Gastrocnemius medialis (tissue), 4 donors: ENCODE measurements around the gene RRP8. TPM values are rescaled to one million over a fixed set of nuclear protein-coding genes. Genes with fewer than 3 reads are reported as not detected.

Source experiments
- ATAC-seq, 2 donors: fragments of 150-250 bp; one replicate each; pipeline ENCODE4 v1.9.1; 2016
- DNase-seq, 2 donors: peaks; one replicate each; pipeline ENCODE4 v3.0.0-alpha.2; 2019
- H3K27ac ChIP-seq, 4 donors: fragments of 200-600 bp; sonication (generic); 1 replicate in 1 of 4; 2 replicates in 3 of 4; pipeline ENCODE4 v1.5.1; 2016 to 2018; ENCODE audit warnings: mild to moderate bottlenecking in 2 of 4, moderate library complexity in 1 of 4
- H3K27me3 ChIP-seq, 3 donors: fragments of 200-600 bp; sonication (generic) in 2 of 3; 1 replicate in 1 of 3; 2 replicates in 2 of 3; pipeline versions ENCODE4 v1.5.1 to v1.6.0; 2016 to 2019; ENCODE audit warnings: mild to moderate bottlenecking in 1 of 3, moderate library complexity in 1 of 3
- H3K36me3 ChIP-seq, 2 donors: fragments of 200-600 bp; sonication (generic) in 1 of 2; one replicate each; pipeline ENCODE4 v1.5.1; 2017 to 2018
- H3K4me1 ChIP-seq, 2 donors: fragments of 200-600 bp; sonication (generic) in 1 of 2; one replicate each; pipeline ENCODE4 v1.5.1; 2016 to 2017; ENCODE audit warnings: mild to moderate bottlenecking in 2 of 2
- H3K4me3 ChIP-seq, 4 donors: fragments of 200-600 bp; sonication (generic) in 3 of 4; 1 replicate in 1 of 4; 2 replicates in 3 of 4; pipeline ENCODE4 v1.5.1; 2016 to 2019; ENCODE audit warnings: mild to moderate bottlenecking in 2 of 4
- H3K9me3 ChIP-seq, 3 donors: fragments of 200-600 bp; sonication (generic) in 2 of 3; 1 replicate in 1 of 3; 2 replicates in 2 of 3; pipeline ENCODE4 v1.5.1; 2016 to 2019
- POLR2A ChIP-seq, 2 donors: fragments of 450-650 bp; IDR thresholded peaks; one replicate each; pipeline ENCODE4 v1.6.1; 2017; ENCODE audit warnings: antibody characterized with exemption in 2 of 2, mild to moderate bottlenecking in 2 of 2, moderate library complexity in 2 of 2
- in situ Hi-C, 4 donors: fragments of 200-750 bp; cut with MboI; loops; one replicate each; pipeline versions ENCODE4 v1.15.0 to v1.8.0; 2017; ENCODE audit warnings: low sequenced_read_pairs in 4 of 4
- intact Hi-C: fragments of 100-400 bp; cut with DNase I; formaldehyde crosslinking; loops from one replicate; pipeline ENCODE4 v1.15.1; 2023; ENCODE audit warnings: low total_unique reads
- total RNA-seq, 4 donors: library from RNA; depleted of rRNA; stranded (reverse); fragments of >200 nt; gene quantifications; one replicate each; pipeline versions ENCODE4 v1.1.0 to v1.2.3, GENCODE V29; 2016
- TF ChIP-seq, protein P1 (sequence below), 5 experiments: fragments of 450-650 bp in 3 of 5; fragments of 200-600 bp in 2 of 5; sonication (generic) in 2 of 5; IDR thresholded peaks in 4 of 5; conservative IDR thresholded peaks in 1 of 5; 1 replicate in 4 of 5; 2 replicates in 1 of 5; pipeline ENCODE4 v1.5.1; 2016 to 2019; ENCODE audit warnings: antibody characterized with exemption in 5 of 5, mild to moderate bottlenecking in 3 of 5, moderate library complexity in 3 of 5

The RRP8 gene
- total RNA-seq, 4 donors from 2014 or later: 10.9 to 25.7 (median 14.9) TPM

DNA sequence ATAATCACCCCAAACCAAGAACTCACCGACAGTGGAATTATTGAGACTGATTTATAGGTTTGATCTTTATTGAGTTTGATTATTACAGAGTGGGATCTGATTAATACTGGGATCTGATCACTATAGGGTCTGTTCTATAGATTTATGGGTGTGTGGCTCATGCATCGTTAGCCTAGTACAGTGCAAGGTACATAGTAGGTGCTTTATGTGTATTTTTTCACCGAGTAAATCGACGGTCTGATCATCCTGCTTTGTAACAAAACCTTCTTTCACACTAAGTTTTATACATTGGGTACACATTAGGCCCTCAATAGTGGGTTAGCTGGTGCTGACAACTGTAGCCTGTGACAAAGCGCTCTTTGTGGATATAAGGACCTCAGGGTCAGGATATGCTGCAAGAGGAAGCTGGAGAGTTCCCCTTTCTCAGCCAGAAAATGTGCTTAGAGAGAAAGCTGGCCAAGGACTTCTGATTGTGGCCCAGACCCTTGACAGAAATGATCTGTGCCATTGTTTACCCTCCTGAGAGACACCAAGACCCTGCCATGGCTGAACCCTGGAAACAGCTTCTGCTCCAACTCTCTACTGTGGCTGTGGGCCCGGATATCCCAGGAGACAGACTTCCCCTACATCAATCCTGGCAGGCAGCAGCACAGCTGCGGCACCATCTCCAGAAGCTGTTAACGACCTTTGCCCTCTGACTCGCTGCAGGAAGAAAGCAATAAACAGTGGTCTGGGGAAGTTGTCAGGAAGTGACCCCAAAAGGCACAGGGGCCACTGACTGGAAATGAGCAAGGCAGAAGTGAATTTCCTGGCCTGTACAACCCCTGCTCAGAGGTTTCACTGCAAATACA, 31.9 kb upstream of the RRP8 start:
- peak overlapping the region; percentile 39 to 52 (median 47) for H3K27ac ChIP-seq
- H3K4me3 ChIP-seq: no peak overlapping the region
- ATAC-seq: peak; percentile 50 to 56
- no peak for DNase-seq
- peaks cover 14 to 44% of the 10 kb centered on the region in 2 donors for H3K4me1 ChIP-seq
- H3K9me3 ChIP-seq: no peaks in the 10 kb centered on the region
- in situ Hi-C loops: no loop called here
- intact Hi-C loops: no loop called here
- no peaks in the 10 kb centered on the region for H3K27me3 ChIP-seq
- TF ChIP-seq POLR2A (IDR thresholded peaks at IDR 0.05): no peak
- TF ChIP-seq, protein P1, sequence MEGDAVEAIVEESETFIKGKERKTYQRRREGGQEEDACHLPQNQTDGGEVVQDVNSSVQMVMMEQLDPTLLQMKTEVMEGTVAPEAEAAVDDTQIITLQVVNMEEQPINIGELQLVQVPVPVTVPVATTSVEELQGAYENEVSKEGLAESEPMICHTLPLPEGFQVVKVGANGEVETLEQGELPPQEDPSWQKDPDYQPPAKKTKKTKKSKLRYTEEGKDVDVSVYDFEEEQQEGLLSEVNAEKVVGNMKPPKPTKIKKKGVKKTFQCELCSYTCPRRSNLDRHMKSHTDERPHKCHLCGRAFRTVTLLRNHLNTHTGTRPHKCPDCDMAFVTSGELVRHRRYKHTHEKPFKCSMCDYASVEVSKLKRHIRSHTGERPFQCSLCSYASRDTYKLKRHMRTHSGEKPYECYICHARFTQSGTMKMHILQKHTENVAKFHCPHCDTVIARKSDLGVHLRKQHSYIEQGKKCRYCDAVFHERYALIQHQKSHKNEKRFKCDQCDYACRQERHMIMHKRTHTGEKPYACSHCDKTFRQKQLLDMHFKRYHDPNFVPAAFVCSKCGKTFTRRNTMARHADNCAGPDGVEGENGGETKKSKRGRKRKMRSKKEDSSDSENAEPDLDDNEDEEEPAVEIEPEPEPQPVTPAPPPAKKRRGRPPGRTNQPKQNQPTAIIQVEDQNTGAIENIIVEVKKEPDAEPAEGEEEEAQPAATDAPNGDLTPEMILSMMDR (IDR thresholded peaks at IDR 0.05 in 4 of 5, conservative IDR thresholded peaks at IDR 0.05 in 1 of 5): no peak
- H3K36me3 ChIP-seq: no peaks in the 10 kb centered on the region

DNA sequence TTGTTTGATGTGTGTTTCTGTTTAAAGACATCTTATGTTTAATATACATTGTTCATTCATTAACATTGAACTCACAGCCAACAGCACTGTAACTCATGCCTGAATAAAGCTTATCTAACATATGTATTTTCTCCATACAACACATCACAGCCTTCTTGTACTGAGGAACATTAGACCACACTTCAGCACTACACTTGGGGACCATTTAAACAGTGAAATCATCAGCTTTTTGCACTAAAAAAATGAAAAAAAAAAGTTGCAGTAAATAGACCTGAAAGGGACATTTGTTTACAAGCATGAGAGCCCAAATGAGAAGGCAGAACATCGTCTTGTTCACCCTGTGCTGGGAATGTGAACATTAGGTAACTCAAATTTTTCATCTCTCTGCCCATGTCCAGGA, 31.1 kb upstream of the RRP8 start:
- Histone ChIP-seq H3K36me3 (no peaks in the 10 kb centered on the region), H3K4me3 (no peak overlapping the region), H3K27me3 (no peaks in the 10 kb centered on the region), H3K4me1 (peaks cover 14 to 44% of the 10 kb centered on the region in 2 donors), H3K9me3 (no peaks in the 10 kb centered on the region), H3K27ac (peak overlapping the region in 3 of 4 donors; percentile 39 to 52 (median 47))
- TF ChIP-seq, protein P1 (IDR thresholded peaks at IDR 0.05 in 4 of 5, conservative IDR thresholded peaks at IDR 0.05 in 1 of 5): no peak
- TF ChIP-seq POLR2A (IDR thresholded peaks at IDR 0.05): no peak
- in situ Hi-C loops (no loop called here), intact Hi-C loops (no loop called here)
- no peak for ATAC-seq
- no peak for DNase-seq

GRCh38 chr11:6633422-6634408, 30.3 kb upstream of the RRP8 start:
- Histone ChIP-seq H3K27ac (no peak overlapping the region), H3K4me1 (peaks cover 12 to 37% of the 10 kb centered on the region in 2 donors), H3K27me3 (no peaks in the 10 kb centered on the region), H3K9me3 (no peaks in the 10 kb centered on the region), H3K36me3 (no peaks in the 10 kb centered on the region), H3K4me3 (no peak overlapping the region)
- DNase-seq: no peak
- in situ Hi-C loops (no loop called here), intact Hi-C loops (no loop called here)
- ATAC-seq: no peak
- no peak for TF ChIP-seq POLR2A (IDR thresholded peaks at IDR 0.05)
- TF ChIP-seq, protein P1 (IDR thresholded peaks at IDR 0.05 in 4 of 5, conservative IDR thresholded peaks at IDR 0.05 in 1 of 5): no peak

- H3K27ac ChIP-seq: no peak overlapping the region
- TF ChIP-seq POLR2A (IDR thresholded peaks at IDR 0.05): no peak
- TF ChIP-seq, protein P1 (IDR thresholded peaks at IDR 0.05 in 4 of 5, conservative IDR thresholded peaks at IDR 0.05 in 1 of 5): no peak
- no peaks in the 10 kb centered on the region for H3K36me3 ChIP-seq
- in situ Hi-C loops (no loop called here), intact Hi-C loops (no loop called here)
- H3K4me1 ChIP-seq: peaks cover 7 to 23% of the 10 kb centered on the region in 2 donors
- no peaks in the 10 kb centered on the region for H3K27me3 ChIP-seq
- H3K4me3 ChIP-seq: no peak overlapping the region
- ATAC-seq (no peak), DNase-seq (no peak)
- H3K9me3 ChIP-seq: no peaks in the 10 kb centered on the region
Measured at GRCh38 chr11:6632116-6633073, 29.0 kb upstream of the RRP8 start.
